GM18909 (cell line): ENCODE data around the gene UPK3BL2.
A peak's percentile ranks its signal among the peaks of the same experiment; 100 is the strongest.
"Not testable (repeated sequence)": the region's sequence is repeated elsewhere in the genome, so short reads cannot be mapped to it uniquely, and the experiment has no call there.

Source experiments
- ATAC-seq: cut with Tn5 transposase; IDR thresholded peaks from one replicate; pipeline ENCODE4 v1.9.1; 2021; ENCODE audit warnings: mild to moderate bottlenecking; ENCODE audit not compliant: unreplicated experiment, poor library complexity

UPK3BL2 gene

DNA sequence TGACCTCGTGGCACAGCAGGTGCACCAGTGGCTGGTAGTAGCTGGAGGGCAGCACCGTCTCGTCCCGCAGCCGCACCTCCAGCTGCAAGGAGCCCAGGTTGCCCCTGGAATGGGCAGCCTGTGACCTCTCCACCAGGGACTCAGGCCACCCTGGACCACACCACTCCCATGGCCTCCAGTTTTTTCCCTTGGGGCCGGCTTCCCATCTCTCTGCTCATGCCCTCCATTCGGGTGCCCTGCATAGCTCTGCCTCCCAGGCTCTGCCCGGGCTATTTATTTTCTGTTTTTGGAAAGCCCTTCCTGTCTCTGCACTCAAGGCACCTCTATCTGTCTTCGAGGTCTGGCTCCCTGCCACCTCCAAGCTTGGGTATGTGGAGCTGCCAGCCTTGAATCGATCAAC lies 46.6 kb downstream of the UPK3BL2 start:
- not testable (repeated sequence) for ATAC-seq

GRCh38 chr7:102494473-102495149 lies 48.9 kb downstream of the UPK3BL2 start:
- ATAC-seq: peak; percentile 66

DNA sequence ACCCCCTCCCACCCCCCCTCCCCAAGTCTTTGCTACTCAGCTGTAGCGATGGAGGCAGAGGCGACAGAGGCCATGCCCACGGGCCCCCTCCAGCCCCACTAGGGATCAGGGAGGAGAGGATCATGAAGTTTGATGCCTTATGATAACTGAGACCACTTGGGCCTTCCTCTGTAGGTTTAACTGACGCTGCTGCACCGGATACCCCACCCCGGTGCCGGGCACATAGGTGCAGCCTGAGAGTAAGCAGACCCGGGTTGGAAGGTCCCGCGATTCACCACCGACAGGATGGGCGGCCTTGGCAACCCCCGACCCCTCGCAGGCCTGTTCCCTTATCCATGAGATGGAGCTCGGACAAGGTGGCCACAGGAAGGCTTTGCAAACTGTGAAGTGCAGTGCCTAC lies 49.5 kb downstream of the UPK3BL2 start:
- peak; percentile 3 for ATAC-seq

- peak; percentile 46 for ATAC-seq
Measured at GRCh38 chr7:102493220-102493935, 50.1 kb downstream of the UPK3BL2 start.

- peak; percentile 36 for ATAC-seq
Measured at GRCh38 chr7:102490529-102491075, 52.9 kb downstream of the UPK3BL2 start.
